Measurements from ENCODE around the gene MBD3L2.
"Not testable (repeated sequence)": the region's sequence is repeated elsewhere in the genome, so short reads cannot be mapped to it uniquely, and the experiment has no call there.

Gene MBD3L2

GRCh38 chr19:7063339-7063738 lies 14.2 kb downstream of the MBD3L2 start:
- no peak overlapping the region for H3K4me3 ChIP-seq (ENCODE audit: low read depth, low read length)
- TF ChIP-seq CTCF (IDR thresholded peaks at IDR 0.05; ENCODE audit: insufficient read depth, low read depth, low read length, missing control alignments) = no peak
- no peak for DNase-seq (ENCODE audit: low read depth)

DNA sequence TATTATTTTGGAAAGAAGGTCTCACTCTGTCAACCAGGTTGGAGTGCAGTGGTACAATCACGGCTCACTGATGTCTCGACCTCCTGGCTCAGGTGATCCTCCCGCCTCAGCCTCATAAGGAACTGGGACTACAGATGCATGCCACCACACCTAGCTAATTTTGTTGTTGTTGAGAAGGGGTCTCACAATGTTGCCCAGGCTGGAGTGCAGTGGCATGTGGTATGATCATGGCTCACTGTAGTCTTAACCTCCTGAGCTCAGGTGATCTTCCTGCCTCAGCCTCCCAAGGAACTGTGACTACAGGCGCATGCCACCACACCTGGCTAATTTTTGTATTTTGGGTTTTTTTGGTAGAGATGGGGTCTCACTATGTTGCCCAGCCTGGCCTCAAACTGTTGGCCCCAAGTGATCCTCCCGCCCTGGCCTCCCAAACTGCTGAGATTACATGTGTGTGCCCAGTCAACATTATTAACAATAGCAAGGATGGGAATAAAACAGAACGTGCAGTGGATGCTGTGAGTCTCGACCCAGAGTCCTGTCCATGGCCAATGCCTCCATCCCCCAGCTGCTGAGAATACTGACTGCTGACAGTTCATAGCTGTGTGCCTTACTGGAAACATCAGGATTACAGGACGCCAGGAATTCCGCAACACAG lies 14.8 kb downstream of the MBD3L2 start:
- no peak for TF ChIP-seq CTCF (IDR thresholded peaks at IDR 0.05; ENCODE audit: insufficient read depth, low read depth, low read length, missing control alignments)
- H3K4me3 ChIP-seq (ENCODE audit: low read depth, low read length) = no peak overlapping the region
- no peak for DNase-seq (ENCODE audit: low read depth)

DNA sequence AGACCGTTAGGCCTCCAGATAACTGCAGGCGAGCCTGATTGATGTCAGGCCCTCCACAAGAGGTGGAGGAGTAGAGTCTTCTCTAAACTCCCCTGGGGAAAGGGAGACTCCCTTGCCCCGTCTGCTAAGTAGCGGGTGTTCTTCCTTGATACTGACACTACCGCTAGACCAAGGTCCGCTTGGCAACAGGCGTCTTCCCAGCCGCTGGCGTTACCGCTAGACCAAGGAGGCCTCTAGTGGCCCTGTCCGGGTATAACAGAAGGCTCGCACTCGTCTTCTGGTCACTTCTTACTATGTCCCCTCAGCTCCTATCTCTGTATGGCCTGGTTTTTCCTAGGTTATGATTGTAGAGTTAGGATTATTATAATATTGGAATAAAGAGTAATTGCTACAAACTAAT lies 18.0 kb downstream of the MBD3L2 start:
- not testable (repeated sequence) for H3K4me3 ChIP-seq (ENCODE audit: low read depth, low read length)
- DNase-seq (ENCODE audit: low read depth) = peak; percentile 25

DNA sequence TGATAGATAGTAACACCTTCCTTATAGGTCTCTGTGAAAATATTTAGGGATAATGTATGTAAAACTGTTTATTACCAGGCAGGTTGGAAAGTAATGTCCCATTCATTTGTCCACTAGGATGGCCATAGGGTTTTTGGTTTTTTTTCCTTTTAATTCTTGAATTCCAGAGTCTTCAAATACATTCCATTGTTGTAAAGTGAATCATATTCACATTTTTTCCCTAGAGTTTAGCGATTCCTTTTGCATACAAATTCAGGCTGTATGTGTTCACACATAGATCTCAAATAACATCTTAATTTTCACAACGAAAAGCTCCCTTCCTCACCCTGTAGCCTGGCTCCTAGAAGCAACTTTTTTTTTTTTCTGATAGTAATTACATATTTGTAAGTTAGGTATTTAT lies 18.6 kb downstream of the MBD3L2 start:
- no peak for TF ChIP-seq CTCF (IDR thresholded peaks at IDR 0.05; ENCODE audit: insufficient read depth, low read depth, low read length, missing control alignments)
- DNase-seq (ENCODE audit: low read depth) = no peak

GRCh38 chr19:7068599-7068998 lies 19.5 kb downstream of the MBD3L2 start:
- no peak overlapping the region for H3K4me3 ChIP-seq (ENCODE audit: low read depth, low read length)
- no peak for TF ChIP-seq CTCF (IDR thresholded peaks at IDR 0.05; ENCODE audit: insufficient read depth, low read depth, low read length, missing control alignments)
- no peak for DNase-seq (ENCODE audit: low read depth)

More for the DNA sequence above, 18.6 kb downstream of the MBD3L2 start:
- no peak overlapping the region for H3K4me3 ChIP-seq (ENCODE audit: low read depth, low read length)

GRCh38 chr19:7069042-7069903 lies 20.2 kb downstream of the MBD3L2 start, which contains the start of gene ZNF557:
Gene ZNF557 (plus strand): TSS chr19:7069703. CDS start chr19:7075075, 5,372 bp downstream.
- peak within 1 kb of the TSS; percentile 94 for H3K4me3 ChIP-seq (ENCODE audit: low read depth, low read length)
- peak; percentile 99 for DNase-seq (ENCODE audit: low read depth)
- TF ChIP-seq CTCF (IDR thresholded peaks at IDR 0.05; ENCODE audit: insufficient read depth, low read depth, low read length, missing control alignments) = no peak

GRCh38 chr19:7069904-7070226 lies 20.7 kb downstream of the MBD3L2 start:
- no peak for TF ChIP-seq CTCF (IDR thresholded peaks at IDR 0.05; ENCODE audit: insufficient read depth, low read depth, low read length, missing control alignments)

More at GRCh38 chr19:7069904-7070226, 20.7 kb downstream of the MBD3L2 start:
- peak overlapping the region; percentile 94 for H3K4me3 ChIP-seq (ENCODE audit: low read depth, low read length)
- DNase-seq (ENCODE audit: low read depth) = no peak
